Mesothelial cell of epicardium (in vitro differentiated cells): ENCODE measurements around the gene CHST11. TPM values are rescaled to one million over a fixed set of nuclear protein-coding genes. Genes with fewer than 3 reads are reported as not detected.

Source experiments
- DNase-seq, 2 experiments: peaks; one replicate each; pipeline ENCODE4 v3.0.0; 2021; ENCODE audit warnings: low spot score in 2 of 2; ENCODE audit not compliant: unreplicated experiment in 2 of 2
- H3K27ac Mint-ChIP-seq: 2 replicates; pipeline ENCODE4 v1.8.0; 2021; ENCODE audit warnings: mixed read lengths
- H3K27me3 Mint-ChIP-seq: 2 replicates; pipeline ENCODE4 v1.8.0; 2021; ENCODE audit warnings: low read depth, mixed read lengths
- H3K36me3 Mint-ChIP-seq: 2 replicates; pipeline ENCODE4 v1.8.0; 2021; ENCODE audit warnings: mixed read lengths
- H3K4me1 Mint-ChIP-seq: 2 replicates; pipeline ENCODE4 v1.8.0; 2021; ENCODE audit warnings: mixed read lengths
- H3K4me3 Mint-ChIP-seq: 2 replicates; pipeline ENCODE4 v1.8.0; 2021; ENCODE audit warnings: mild to moderate bottlenecking, moderate library complexity, mixed read lengths
- H3K9me3 Mint-ChIP-seq: 2 replicates; pipeline ENCODE4 v1.8.0; 2021; ENCODE audit warnings: mixed read lengths
- CTCF ChIP-seq: fragments of 200-600 bp; sonication (generic); IDR thresholded peaks from one replicate; pipeline ENCODE4 v1.5.0; 2021; ENCODE audit warnings: antibody characterized with exemption; ENCODE audit not compliant: unreplicated experiment
- total RNA-seq: library from RNA; stranded (reverse); gene quantifications from 3 replicates; pipeline ENCODE4 v1.2.1, GENCODE V29; 2021

The CHST11 gene
- total RNA-seq, 1 donor from 2014 or later = 15.0 TPM

GRCh38 chr12:104786352-104786751, 329.6 kb downstream of the CHST11 start:
- Mint-ChIP-seq H3K27ac (no peak overlapping the region), H3K36me3 (no peaks in the 10 kb centered on the region), H3K4me1 (peaks cover 4% of the 10 kb centered on the region), H3K9me3 (peaks cover 3% of the 10 kb centered on the region), H3K4me3 (no peak overlapping the region), H3K27me3 (no peaks in the 10 kb centered on the region)
- TF ChIP-seq CTCF = no peak
- no peak for DNase-seq

- no peaks in the 10 kb centered on the region for H3K27me3 Mint-ChIP-seq
- no peak overlapping the region for H3K27ac Mint-ChIP-seq
- H3K4me1 Mint-ChIP-seq = peaks cover 4% of the 10 kb centered on the region
- H3K9me3 Mint-ChIP-seq = no peaks in the 10 kb centered on the region
- no peak for TF ChIP-seq CTCF
- H3K36me3 Mint-ChIP-seq = no peaks in the 10 kb centered on the region
- DNase-seq = no peak
- H3K4me3 Mint-ChIP-seq = no peak overlapping the region
Observed at GRCh38 chr12:104788840-104789271, 332.1 kb downstream of the CHST11 start.

GRCh38 chr12:104790296-104791125, 333.8 kb downstream of the CHST11 start:
- Mint-ChIP-seq H3K4me1 (no peaks in the 10 kb centered on the region), H3K27me3 (no peaks in the 10 kb centered on the region), H3K27ac (no peak overlapping the region), H3K9me3 (no peaks in the 10 kb centered on the region), H3K36me3 (no peaks in the 10 kb centered on the region), H3K4me3 (peak overlapping the region; percentile 47)
- TF ChIP-seq CTCF = peak; percentile 59
- peak in 1 of 2 experiments; percentile 66 for DNase-seq

- Mint-ChIP-seq H3K27ac (no peak overlapping the region), H3K9me3 (no peaks in the 10 kb centered on the region), H3K27me3 (no peaks in the 10 kb centered on the region), H3K4me1 (no peaks in the 10 kb centered on the region), H3K4me3 (no peak overlapping the region), H3K36me3 (no peaks in the 10 kb centered on the region)
- TF ChIP-seq CTCF = no peak
- no peak for DNase-seq
Observed at GRCh38 chr12:104792570-104792969, 335.8 kb downstream of the CHST11 start.

- H3K9me3 Mint-ChIP-seq = no peaks in the 10 kb centered on the region
- H3K36me3 Mint-ChIP-seq = no peaks in the 10 kb centered on the region
- no peak for DNase-seq
- TF ChIP-seq CTCF = no peak
- H3K4me1 Mint-ChIP-seq = no peaks in the 10 kb centered on the region
- no peak overlapping the region for H3K4me3 Mint-ChIP-seq
- no peaks in the 10 kb centered on the region for H3K27me3 Mint-ChIP-seq
- no peak overlapping the region for H3K27ac Mint-ChIP-seq
Observed at GRCh38 chr12:104793285-104793684, 336.5 kb downstream of the CHST11 start.
